ENCODE measurements around the gene ECSIT. TPM values are rescaled to one million over a fixed set of nuclear protein-coding genes. Genes with fewer than 3 reads are reported as not detected.
"Not testable (repeated sequence)": the region's sequence is repeated elsewhere in the genome, so short reads cannot be mapped to it uniquely, and the experiment has no call there.

ECSIT gene
- total RNA-seq (2014; rRNA removed; shearing (Covaris generic)) (28.0 and 35.2 TPM in 2 replicates), polyA plus RNA-seq (2016; fragmentation: Nextera tagmentation; extraction: Ambion mirVana) (17.1 and 20.5 TPM in 2 replicates)

GRCh38 chr19:11528551-11529341 lies at the start of gene ECSIT:
Gene ECSIT (minus strand): TSS chr19:11529134. CDS start chr19:11519170, 9,964 bp downstream.
- H3K9me2 ChIP-seq (ENCODE audit: insufficient read depth), result no peaks in the 10 kb centered on the region
- H3K9me3 ChIP-seq (ENCODE audit: low read depth), result no peaks in the 10 kb centered on the region
- H3K27ac ChIP-seq, result peak within 1 kb of the TSS; percentile 86
- peak within 1 kb of the TSS; percentile 85 for H3K4me2 ChIP-seq (ENCODE audit: unreplicated experiment)
- TF ChIP-seq EZH2phosphoT487 (IDR thresholded peaks at IDR 0.05; ENCODE audit: insufficient read depth, low read depth) (no peak), EZH2 (IDR thresholded peaks at IDR 0.05; ENCODE audit: insufficient read depth, poor library complexity, severe bottlenecking) (no peak)
- 0 to 2% methylated on average over 45 to 47 of the region's 47 CpGs for WGBS, 2 experiments (ENCODE audit: low coverage in 1 of 2, low lambda C conversion rate in 2 of 2, missing lambda C conversion rate in 2 of 2)
- H3K79me2 ChIP-seq (ENCODE audit: insufficient read depth), result peaks cover 24% of the 10 kb centered on the region
- H2AFZ ChIP-seq, result peak within 1 kb of the TSS; percentile 84
- H4K20me1 ChIP-seq (ENCODE audit: insufficient read depth), result no peaks in the 10 kb centered on the region
- DNase-seq, result peak; percentile 100
- H3K4me3 ChIP-seq, result peak within 1 kb of the TSS; percentile 91
- peak within 1 kb of the TSS; percentile 80 for H3K9ac ChIP-seq
- peaks cover 15% of the 10 kb centered on the region for H3K4me1 ChIP-seq (ENCODE audit: insufficient read depth)
- H3K36me3 ChIP-seq (ENCODE audit: low read depth), result no peaks in the 10 kb centered on the region
- H3K27me3 ChIP-seq (replicated peaks; ENCODE audit: insufficient read depth), result no peaks in the 10 kb centered on the region
- in situ Hi-C loops (cut with MboI), result no loop called here
- peaks cover 5% of the 10 kb centered on the region; the same call in 1 of the 2 replicates for H3F3A ChIP-seq (ENCODE audit: insufficient read depth)

GRCh38 chr19:11577451-11578257 lies 48.7 kb upstream of the ECSIT start, which contains the start of gene ACP5:
Gene ACP5 (minus strand): TSS chr19:11577645. CDS start chr19:11577317, 328 bp downstream.
- Histone ChIP-seq H2AFZ (peak within 1 kb of the TSS; percentile 58), H3K27me3 (replicated peaks; ENCODE audit: insufficient read depth) (no peaks in the 10 kb centered on the region), H3F3A (ENCODE audit: insufficient read depth) (no peaks in the 10 kb centered on the region), H3K4me1 (ENCODE audit: insufficient read depth) (peaks cover 8% of the 10 kb centered on the region; the same call in 1 of the 2 replicates), H3K9me3 (ENCODE audit: low read depth) (no peaks in the 10 kb centered on the region), H3K27ac (no peak within 1 kb of the TSS), H3K9ac (no peak within 1 kb of the TSS), H4K20me1 (ENCODE audit: insufficient read depth) (no peaks in the 10 kb centered on the region), H3K4me3 (peak within 1 kb of the TSS; percentile 18; the same call in 1 of the 2 replicates), H3K9me2 (ENCODE audit: insufficient read depth) (no peaks in the 10 kb centered on the region), H3K79me2 (ENCODE audit: insufficient read depth) (no peaks in the 10 kb centered on the region), H3K4me2 (ENCODE audit: unreplicated experiment) (peak within 1 kb of the TSS; percentile 35), H3K36me3 (ENCODE audit: low read depth) (no peaks in the 10 kb centered on the region)
- 61 to 64% methylated on average over 15 to 17 of the region's 18 CpGs for WGBS, 2 experiments (ENCODE audit: low coverage in 1 of 2, low lambda C conversion rate in 2 of 2, missing lambda C conversion rate in 2 of 2)
- DNase-seq, result no peak
- in situ Hi-C loops (cut with MboI), result no loop called here
- no peak for TF ChIP-seq EZH2phosphoT487 (IDR thresholded peaks at IDR 0.05; ENCODE audit: insufficient read depth, low read depth)
- no peak for TF ChIP-seq EZH2 (IDR thresholded peaks at IDR 0.05; ENCODE audit: insufficient read depth, poor library complexity, severe bottlenecking)

GRCh38 chr19:11576227-11576626 lies 47.3 kb upstream of the ECSIT start:
- no peaks in the 10 kb centered on the region for H3K79me2 ChIP-seq (ENCODE audit: insufficient read depth)
- no peaks in the 10 kb centered on the region for H3K9me3 ChIP-seq (ENCODE audit: low read depth)
- no peak overlapping the region for H3K4me2 ChIP-seq (ENCODE audit: unreplicated experiment)
- no peak overlapping the region for H3K4me3 ChIP-seq
- no peak overlapping the region for H3K27ac ChIP-seq
- peaks cover 4% of the 10 kb centered on the region; the same call in 1 of the 2 replicates for H3K4me1 ChIP-seq (ENCODE audit: insufficient read depth)
- H3K36me3 ChIP-seq (ENCODE audit: low read depth), result no peaks in the 10 kb centered on the region
- no peaks in the 10 kb centered on the region for H4K20me1 ChIP-seq (ENCODE audit: insufficient read depth)
- no peak overlapping the region for H3K9ac ChIP-seq
- H2AFZ ChIP-seq, result no peak overlapping the region
- no peak for TF ChIP-seq EZH2phosphoT487 (IDR thresholded peaks at IDR 0.05; ENCODE audit: insufficient read depth, low read depth)
- DNase-seq, result no peak
- no peaks in the 10 kb centered on the region for H3K27me3 ChIP-seq (replicated peaks; ENCODE audit: insufficient read depth)
- 84 to 91% methylated on average over 15 of the region's 15 CpGs for WGBS, 2 experiments (ENCODE audit: low coverage in 1 of 2, low lambda C conversion rate in 2 of 2, missing lambda C conversion rate in 2 of 2)
- H3K9me2 ChIP-seq (ENCODE audit: insufficient read depth), result no peaks in the 10 kb centered on the region
- in situ Hi-C loops (cut with MboI), result no loop called here
- no peaks in the 10 kb centered on the region for H3F3A ChIP-seq (ENCODE audit: insufficient read depth)

GRCh38 chr19:11574689-11575088 lies 45.8 kb upstream of the ECSIT start:
- no peak for DNase-seq
- Histone ChIP-seq H3K9me3 (ENCODE audit: low read depth) (no peaks in the 10 kb centered on the region), H3K4me3 (no peak overlapping the region), H3K27ac (no peak overlapping the region), H3K4me2 (ENCODE audit: unreplicated experiment) (no peak overlapping the region), H3K79me2 (ENCODE audit: insufficient read depth) (no peaks in the 10 kb centered on the region), H3K9ac (no peak overlapping the region), H3K27me3 (replicated peaks; ENCODE audit: insufficient read depth) (no peaks in the 10 kb centered on the region), H3K4me1 (ENCODE audit: insufficient read depth) (no peaks in the 10 kb centered on the region), H3K36me3 (ENCODE audit: low read depth) (no peaks in the 10 kb centered on the region), H3K9me2 (ENCODE audit: insufficient read depth) (no peaks in the 10 kb centered on the region), H2AFZ (no peak overlapping the region), H4K20me1 (ENCODE audit: insufficient read depth) (no peaks in the 10 kb centered on the region), H3F3A (ENCODE audit: insufficient read depth) (no peaks in the 10 kb centered on the region)
- TF ChIP-seq EZH2 (IDR thresholded peaks at IDR 0.05; ENCODE audit: insufficient read depth, poor library complexity, severe bottlenecking), result no peak
- TF ChIP-seq EZH2phosphoT487 (IDR thresholded peaks at IDR 0.05; ENCODE audit: insufficient read depth, low read depth), result no peak
- 69 to 81% methylated on average over 9 of the region's 9 CpGs for WGBS, 2 experiments (ENCODE audit: low coverage in 1 of 2, low lambda C conversion rate in 2 of 2, missing lambda C conversion rate in 2 of 2)
- in situ Hi-C loops (cut with MboI), result no loop called here

GRCh38 chr19:11573763-11574162 lies 44.8 kb upstream of the ECSIT start:
- H2AFZ ChIP-seq; H3K9ac ChIP-seq; DNase-seq; H3K27me3 ChIP-seq (replicated peaks; ENCODE audit: insufficient read depth); in situ Hi-C loops (cut with MboI); H3K4me2 ChIP-seq (ENCODE audit: unreplicated experiment); H3K79me2 ChIP-seq (ENCODE audit: insufficient read depth); H3K36me3 ChIP-seq (ENCODE audit: low read depth); H3K9me3 ChIP-seq (ENCODE audit: low read depth); H3K4me3 ChIP-seq; H3K9me2 ChIP-seq (ENCODE audit: insufficient read depth); H3K27ac ChIP-seq; H3F3A ChIP-seq (ENCODE audit: insufficient read depth); H4K20me1 ChIP-seq (ENCODE audit: insufficient read depth); H3K4me1 ChIP-seq (ENCODE audit: insufficient read depth): not testable (repeated sequence)
- WGBS, 2 experiments (ENCODE audit: low coverage in 1 of 2, low lambda C conversion rate in 2 of 2, missing lambda C conversion rate in 2 of 2), result 78 to 85% methylated on average over 4 of the region's 4 CpGs

- H3K36me3 ChIP-seq (ENCODE audit: low read depth); H4K20me1 ChIP-seq (ENCODE audit: insufficient read depth); DNase-seq; in situ Hi-C loops (cut with MboI); H3K4me1 ChIP-seq (ENCODE audit: insufficient read depth); H3K27me3 ChIP-seq (replicated peaks; ENCODE audit: insufficient read depth); H3K4me3 ChIP-seq; H3K9ac ChIP-seq; H3K4me2 ChIP-seq (ENCODE audit: unreplicated experiment); H2AFZ ChIP-seq; H3K27ac ChIP-seq; H3K9me2 ChIP-seq (ENCODE audit: insufficient read depth); H3K79me2 ChIP-seq (ENCODE audit: insufficient read depth); H3F3A ChIP-seq (ENCODE audit: insufficient read depth); H3K9me3 ChIP-seq (ENCODE audit: low read depth): not testable (repeated sequence)
- WGBS, 2 experiments (ENCODE audit: low coverage in 1 of 2, low lambda C conversion rate in 2 of 2, missing lambda C conversion rate in 2 of 2), result 76 to 81% methylated on average over 6 of the region's 6 CpGs
Observed at GRCh38 chr19:11573354-11573753, 44.4 kb upstream of the ECSIT start.
